Stimulated activated effector memory CD8-positive, alpha-beta T cell treated with anti-CD3 and anti-CD28 coated beads, Interleukin-12 subunit alpha, Interleukin-12 subunit beta, amount 100 ng/mL, for 72 hours (primary cell): Measurements from ENCODE around the gene IMPDH1.

Experiments used
- ATAC-seq: fragments of 150-1000 bp; cut with Tn5 transposase; 2 replicates; pipeline ENCODE4 v1.10.0; 2021
- DNase-seq, 2 donors: peaks; one replicate each; pipeline ENCODE4 v3.0.0; 2021 to 2022; ENCODE audit warnings: low spot score in 2 of 2
- H3K27ac Mint-ChIP-seq: one replicate; pipeline ENCODE4 v1.8.0; 2022; ENCODE audit warnings: mild to moderate bottlenecking, mixed read lengths
- H3K36me3 Mint-ChIP-seq: one replicate; pipeline ENCODE4 v1.8.0; 2022; ENCODE audit warnings: mild to moderate bottlenecking, mixed read lengths
- H3K4me1 Mint-ChIP-seq: one replicate; pipeline ENCODE4 v1.8.0; 2022; ENCODE audit warnings: mixed read lengths
- H3K4me3 Mint-ChIP-seq: one replicate; pipeline ENCODE4 v1.8.0; 2022; ENCODE audit warnings: mild to moderate bottlenecking, mixed read lengths
- H3K9me3 Mint-ChIP-seq: one replicate; pipeline ENCODE4 v1.8.0; 2022; ENCODE audit warnings: mixed read lengths

IMPDH1 gene

GRCh38 chr7:128403676-128404075, 6.1 kb downstream of the IMPDH1 start:
- Mint-ChIP-seq H3K4me1 (peaks cover 51% of the 10 kb centered on the region), H3K4me3 (peak overlapping the region; percentile 83), H3K36me3 (peaks cover 68% of the 10 kb centered on the region), H3K27ac (peak overlapping the region; percentile 82), H3K9me3 (no peaks in the 10 kb centered on the region)
- ATAC-seq = no peak
- no peak for DNase-seq

- DNase-seq (no peak), ATAC-seq (no peak)
- peaks cover 76% of the 10 kb centered on the region for H3K36me3 Mint-ChIP-seq
- H3K9me3 Mint-ChIP-seq = no peaks in the 10 kb centered on the region
- no peak overlapping the region for H3K4me3 Mint-ChIP-seq
- H3K27ac Mint-ChIP-seq = peak overlapping the region; percentile 32
- peaks cover 41% of the 10 kb centered on the region for H3K4me1 Mint-ChIP-seq
Measured at GRCh38 chr7:128402356-128402755, 7.4 kb downstream of the IMPDH1 start.

- H3K9me3 Mint-ChIP-seq = no peaks in the 10 kb centered on the region
- no peak for ATAC-seq
- peaks cover 29% of the 10 kb centered on the region for H3K4me1 Mint-ChIP-seq
- H3K27ac Mint-ChIP-seq = no peak overlapping the region
- peaks cover 88% of the 10 kb centered on the region for H3K36me3 Mint-ChIP-seq
- DNase-seq = no peak
- H3K4me3 Mint-ChIP-seq = no peak overlapping the region
Measured at GRCh38 chr7:128400566-128400965, 9.2 kb downstream of the IMPDH1 start.

- H3K36me3 Mint-ChIP-seq = peaks cover 90% of the 10 kb centered on the region
- H3K4me1 Mint-ChIP-seq = peaks cover 27% of the 10 kb centered on the region
- H3K9me3 Mint-ChIP-seq = no peaks in the 10 kb centered on the region
- H3K27ac Mint-ChIP-seq = no peak overlapping the region
- DNase-seq = no peak
- no peak for ATAC-seq
- H3K4me3 Mint-ChIP-seq = no peak overlapping the region
Measured at GRCh38 chr7:128399991-128400390, 9.8 kb downstream of the IMPDH1 start.

- Mint-ChIP-seq H3K36me3 (peaks cover 95% of the 10 kb centered on the region), H3K4me1 (peaks cover 15% of the 10 kb centered on the region), H3K4me3 (no peak overlapping the region), H3K9me3 (no peaks in the 10 kb centered on the region), H3K27ac (no peak overlapping the region)
- DNase-seq (no peak), ATAC-seq (no peak)
Measured at GRCh38 chr7:128398841-128399135, 11.0 kb downstream of the IMPDH1 start.

GRCh38 chr7:128398016-128398840, 11.6 kb downstream of the IMPDH1 start:
- DNase-seq (no peak), ATAC-seq (no peak)
- H3K36me3 Mint-ChIP-seq = peaks cover 90% of the 10 kb centered on the region
- H3K9me3 Mint-ChIP-seq = no peaks in the 10 kb centered on the region
- H3K4me3 Mint-ChIP-seq = no peak overlapping the region
- H3K27ac Mint-ChIP-seq = no peak overlapping the region
- peaks cover 10% of the 10 kb centered on the region for H3K4me1 Mint-ChIP-seq

GRCh38 chr7:128396357-128396756, 13.4 kb downstream of the IMPDH1 start:
- no peak for ATAC-seq
- peaks cover 6% of the 10 kb centered on the region for H3K4me1 Mint-ChIP-seq
- H3K9me3 Mint-ChIP-seq = no peaks in the 10 kb centered on the region
- peaks cover 73% of the 10 kb centered on the region for H3K36me3 Mint-ChIP-seq
- no peak overlapping the region for H3K4me3 Mint-ChIP-seq
- H3K27ac Mint-ChIP-seq = no peak overlapping the region
- DNase-seq = no peak

- Mint-ChIP-seq H3K4me1 (no peaks in the 10 kb centered on the region), H3K4me3 (no peak overlapping the region), H3K27ac (no peak overlapping the region), H3K9me3 (no peaks in the 10 kb centered on the region), H3K36me3 (peaks cover 67% of the 10 kb centered on the region)
- DNase-seq = no peak
- no peak for ATAC-seq
Measured at GRCh38 chr7:128395748-128396147, 14.0 kb downstream of the IMPDH1 start.

- Mint-ChIP-seq H3K4me3 (no peak overlapping the region), H3K36me3 (peaks cover 60% of the 10 kb centered on the region), H3K27ac (no peak overlapping the region), H3K9me3 (no peaks in the 10 kb centered on the region), H3K4me1 (no peaks in the 10 kb centered on the region)
- ATAC-seq (no peak), DNase-seq (no peak)
Measured at GRCh38 chr7:128394904-128395496, 14.8 kb downstream of the IMPDH1 start.

- Mint-ChIP-seq H3K4me1 (no peaks in the 10 kb centered on the region), H3K4me3 (no peak overlapping the region), H3K36me3 (peaks cover 47% of the 10 kb centered on the region), H3K9me3 (no peaks in the 10 kb centered on the region), H3K27ac (no peak overlapping the region)
- ATAC-seq = no peak
- no peak for DNase-seq
Measured at GRCh38 chr7:128393526-128394330, 16.1 kb downstream of the IMPDH1 start.

GRCh38 chr7:128392446-128393327, 17.1 kb downstream of the IMPDH1 start:
- DNase-seq (peak in 1 of 2 donors; percentile 43), ATAC-seq (no peak)
- H3K36me3 Mint-ChIP-seq = peaks cover 37% of the 10 kb centered on the region
- H3K4me3 Mint-ChIP-seq = no peak overlapping the region
- H3K9me3 Mint-ChIP-seq = no peaks in the 10 kb centered on the region
- no peak overlapping the region for H3K27ac Mint-ChIP-seq
- peaks cover 1% of the 10 kb centered on the region for H3K4me1 Mint-ChIP-seq

GRCh38 chr7:128391805-128392204, 18.0 kb downstream of the IMPDH1 start:
- Mint-ChIP-seq H3K4me3 (no peak overlapping the region), H3K9me3 (no peaks in the 10 kb centered on the region), H3K4me1 (peaks cover 5% of the 10 kb centered on the region), H3K27ac (no peak overlapping the region), H3K36me3 (peaks cover 28% of the 10 kb centered on the region)
- ATAC-seq (no peak), DNase-seq (no peak)

GRCh38 chr7:128390871-128391565, 18.8 kb downstream of the IMPDH1 start:
- Mint-ChIP-seq H3K4me1 (peaks cover 5% of the 10 kb centered on the region), H3K9me3 (no peaks in the 10 kb centered on the region), H3K4me3 (no peak overlapping the region), H3K27ac (no peak overlapping the region), H3K36me3 (peaks cover 20% of the 10 kb centered on the region)
- ATAC-seq = no peak
- no peak for DNase-seq

- DNase-seq (no peak), ATAC-seq (no peak)
- peaks cover 5% of the 10 kb centered on the region for H3K4me1 Mint-ChIP-seq
- H3K9me3 Mint-ChIP-seq = no peaks in the 10 kb centered on the region
- no peak overlapping the region for H3K27ac Mint-ChIP-seq
- no peak overlapping the region for H3K4me3 Mint-ChIP-seq
- H3K36me3 Mint-ChIP-seq = peaks cover 11% of the 10 kb centered on the region
Measured at GRCh38 chr7:128389618-128390329, 20.0 kb downstream of the IMPDH1 start.
